HepG2 (cell line): Measurements from ENCODE around the gene DENND5B. TPM values are rescaled to one million over a fixed set of nuclear protein-coding genes. Genes with fewer than 3 reads are reported as not detected.

Source experiments
- ATAC-seq: fragments of 200-7000 bp; cut with Tn5 transposase; 3 replicates; pipeline ENCODE4 v1.9.1; 2020; ENCODE audit warnings: mild to moderate bottlenecking, moderate library complexity
- BruUV-seq: library from RNA; stranded (reverse); fragments of 400-500 nt; replicated peaks from 2 replicates; lab custom pipeline; 2021; lab: Mats Ljungman, UMichigan
- CTCF ChIA-PET: fragments of 300-600 bp; formaldehyde crosslinking; extraction: SDS; loops from one replicate; lab custom pipeline; 2021; ENCODE audit warnings: low total read pairs, inconsistent platforms, low intra/inter-chr PET ratio; lab: Yijun Ruan, JAX
- POLR2A ChIA-PET: fragments of 350-600 bp; sonication (Branson Sonifier 250); formaldehyde crosslinking; loops from one replicate; lab custom pipeline; 2020; ENCODE audit warnings: antibody characterized with exemption, inconsistent platforms; lab: Yijun Ruan, JAX
- DNase-seq: peaks from one replicate; pipeline ENCODE4 v3.0.0-alpha.2; 2015; ENCODE audit warnings: low spot score
- FAIRE-seq: peaks from 3 replicates; lab custom pipeline; 2011; peaks lifted over from hg19 to GRCh38; lab: Jason Lieb, UNC
- H2AFZ ChIP-seq: one replicate; pipeline ENCODE4 v1.6.1; 2011; ENCODE audit warnings: low read length, inconsistent platforms
- H3K27ac ChIP-seq: fragments of 300-600 bp; 3 replicates; pipeline ENCODE4 v1.8.0; 2011; ENCODE audit warnings: mixed run types, mild to moderate bottlenecking, mixed read lengths, low read length, inconsistent platforms; ENCODE audit not compliant: insufficient read depth; ENCODE audit errors: extremely low read length
- H3K27me3 ChIP-seq, 2 experiments: fragments of 200-600 bp in 1 of 2; 2 replicates in 1 of 2; 3 replicates in 1 of 2; pipeline versions ENCODE4 v1.6.0 to v1.8.0; 2011; ENCODE audit warnings: low read length in 2 of 2, mild to moderate bottlenecking in 2 of 2, moderate library complexity in 2 of 2, inconsistent platforms in 1 of 2; ENCODE audit not compliant: insufficient read depth in 2 of 2, control insufficient read depth in 1 of 2
- H3K36me3 ChIP-seq, 2 experiments: fragments of 200-600 bp in 1 of 2; replicated peaks in 1 of 2; 2 replicates in 1 of 2; 3 replicates in 1 of 2; pipeline versions ENCODE4 v1.5.1 to v1.8.0; 2011; ENCODE audit warnings: low read length in 2 of 2, inconsistent platforms in 1 of 2; ENCODE audit not compliant: insufficient read depth in 2 of 2, control insufficient read depth in 1 of 2
- H3K4me1 ChIP-seq: 2 replicates; pipeline ENCODE4 v1.5.1; 2012; ENCODE audit warnings: low read length, inconsistent platforms; ENCODE audit not compliant: insufficient read depth
- H3K4me2 ChIP-seq: 2 replicates; pipeline ENCODE4 v1.6.0; 2011; ENCODE audit warnings: low read depth, low read length, inconsistent platforms
- H3K4me3 ChIP-seq, 3 experiments: fragments of 200-600 bp in 1 of 3; sonication (generic), shearing (Covaris generic) in 1 of 3; replicated peaks in 1 of 3; 2 replicates each; pipeline ENCODE4 v1.5.1; 2011 to 2016; ENCODE audit warnings: low read length in 3 of 3, inconsistent platforms in 2 of 3, low read depth in 2 of 3, mild to moderate bottlenecking in 2 of 3, control low read depth in 1 of 3, mixed read lengths in 1 of 3; ENCODE audit not compliant: insufficient read depth in 1 of 3
- H3K79me2 ChIP-seq: one replicate; pipeline ENCODE4 v1.6.1; 2011; ENCODE audit warnings: low read length, inconsistent platforms; ENCODE audit not compliant: insufficient read depth
- H3K9ac ChIP-seq: 2 replicates; pipeline ENCODE4 v1.6.0; 2011; ENCODE audit warnings: mild to moderate bottlenecking, low read depth, low read length, inconsistent platforms; ENCODE audit not compliant: insufficient read depth
- H3K9me3 ChIP-seq: 2 replicates; pipeline ENCODE4 v1.5.1; 2012; ENCODE audit warnings: mild to moderate bottlenecking, low read length
- H4K20me1 ChIP-seq: 2 replicates; pipeline ENCODE4 v1.6.0; 2011; ENCODE audit warnings: inconsistent platforms, mild to moderate bottlenecking, low read length, moderate library complexity; ENCODE audit not compliant: insufficient read depth
- ATF2 ChIP-seq: sonication (generic); formaldehyde crosslinking; IDR thresholded peaks from 2 replicates; pipeline ENCODE4 v1.4.0; 2020; ENCODE audit warnings: missing genetic modification reagents
- HNF4G ChIP-seq, 2 experiments: sonication (generic) in 1 of 2; formaldehyde crosslinking in 1 of 2; IDR thresholded peaks; 2 replicates each; pipeline versions ENCODE4 v1.4.0 to v1.6.1; 2011 to 2020; ENCODE audit warnings: borderline replicate concordance in 2 of 2, low read depth in 2 of 2, mild to moderate bottlenecking in 2 of 2, low read length in 1 of 2, missing genetic modification reagents in 1 of 2, moderate library complexity in 1 of 2
- KDM6A ChIP-seq: IDR thresholded peaks from 2 replicates; pipeline ENCODE4 v1.6.1; 2016; ENCODE audit warnings: low read depth
- RCOR2 ChIP-seq: IDR thresholded peaks from 2 replicates; pipeline ENCODE4 v1.6.1; 2016; ENCODE audit warnings: missing biosample characterization, missing genetic modification reagents
- SKI ChIP-seq: fragments of 450-650 bp; IDR thresholded peaks from one replicate; pipeline ENCODE4 v1.6.1; 2018; ENCODE audit warnings: mild to moderate bottlenecking; ENCODE audit not compliant: partially characterized antibody
- TRIM22 ChIP-seq: fragments of 450-650 bp; IDR thresholded peaks from 2 replicates; pipeline ENCODE4 v1.6.1; 2017
- USF2 ChIP-seq, 2 experiments: sonication (generic) in 1 of 2; formaldehyde crosslinking in 1 of 2; IDR thresholded peaks; 2 replicates each; pipeline versions ENCODE4 v1.5.1 to v1.6.1; 2011 to 2020; ENCODE audit warnings: borderline replicate concordance in 1 of 2, low read depth in 1 of 2, low read length in 1 of 2, mild to moderate bottlenecking in 1 of 2, missing genetic modification reagents in 1 of 2, moderate library complexity in 1 of 2
- ZKSCAN8 ChIP-seq: IDR thresholded peaks from 2 replicates; pipeline ENCODE4 v1.6.1; 2016; ENCODE audit warnings: borderline replicate concordance, missing genetic modification reagents, missing compliant biosample characterization
- ZMYM2 ChIP-seq: sonication (generic); formaldehyde crosslinking; IDR thresholded peaks from 2 replicates; pipeline ENCODE4 v1.8.0; 2022; ENCODE audit warnings: mild to moderate bottlenecking, missing genetic modification reagents
- ZNF251 ChIP-seq: sonication (generic); formaldehyde crosslinking; IDR thresholded peaks from 2 replicates; pipeline ENCODE4 v1.9.0; 2021; ENCODE audit warnings: mild to moderate bottlenecking, missing genetic modification reagents
- ZNF281 ChIP-seq: sonication (generic); formaldehyde crosslinking; IDR thresholded peaks from 2 replicates; pipeline ENCODE4 v1.4.0; 2020; ENCODE audit warnings: missing genetic modification reagents, borderline replicate concordance
- ZNF766 ChIP-seq: sonication (generic); formaldehyde crosslinking; IDR thresholded peaks from 2 replicates; pipeline ENCODE4 v1.5.0; 2020; ENCODE audit warnings: missing genetic modification reagents, borderline replicate concordance
- WGBS: methylation state at CpG from one replicate; pipeline ENCODE4 v1.1.6; 2017; ENCODE audit warnings: low lambda C conversion rate; 5-methylcytosine and 5-hydroxymethylcytosine counted together
- in situ Hi-C: cut with HindIII; loops from 2 replicates; pipeline ENCODE4 v1.10.0; 2017; ENCODE audit warnings: low pct_unique_long_range_greater_than_20kb; ENCODE audit not compliant: extremely low pct_ligation_motif_present
- intact Hi-C: fragments of 100-400 bp; cut with micrococcal nuclease; formaldehyde crosslinking; loops from one replicate; pipeline ENCODE4 v1.10.0; 2022; ENCODE audit not compliant: unreplicated experiment
- polyA plus RNA-seq, 8 experiments: library from polyadenylated mRNA; depleted of rRNA in 3 of 8; stranded (reverse) in 7 of 8; unstranded in 1 of 8; fragments of >200 nt; fragmentation: Illumina TruSeq in 4 of 8; extraction: Trizol in 4 of 8; gene quantifications; 2 replicates each; pipeline versions ENCODE4 v1.2.1 to v1.2.3, GENCODE V29; 2011 to 2016; ENCODE audit warnings: low read depth in 4 of 8, missing spikeins in 1 of 8, mixed read lengths in 1 of 8; ENCODE audit not compliant: insufficient read depth in 1 of 8
- total RNA-seq, 5 experiments: library from RNA; depleted of rRNA; stranded (reverse); fragments of >200 nt; fragmentation: Illumina TruSeq; extraction: Trizol; gene quantifications; 2 replicates each; pipeline ENCODE4 v1.2.3, GENCODE V29; 2016; ENCODE audit warnings: low read depth in 1 of 5

Gene DENND5B
- total and polyA plus RNA-seq, 2 of the 13 experiments (the other 11 are each of a cell fraction or from before 2014, with no cell fraction given), result 14.7 to 18.7 TPM

DNA sequence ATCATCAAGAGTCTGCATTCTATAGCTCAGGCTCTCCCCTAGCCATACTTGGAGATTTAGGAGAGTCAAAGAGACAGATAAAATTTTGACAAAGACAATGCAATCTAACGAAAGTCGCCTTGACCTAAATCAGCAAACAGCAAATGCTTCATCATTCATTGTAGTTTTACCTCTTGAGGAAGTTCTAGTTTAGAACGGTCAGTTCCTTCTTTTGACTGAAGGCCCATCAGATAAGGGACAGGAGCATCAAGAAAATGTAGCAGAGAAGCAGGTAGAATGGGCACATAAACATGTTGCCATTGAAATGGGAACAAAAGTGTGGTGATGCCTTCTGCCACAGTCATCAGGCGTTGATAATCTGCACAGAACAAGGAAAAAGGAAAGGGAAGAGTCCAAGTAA is 130.9 kb downstream of the DENND5B start (continued):
- TF ChIP-seq USF2 (IDR thresholded peaks at IDR 0.05; ENCODE audit: low read depth, low read length) (no peak), USF2 (CRISPR knock-in tag; IDR thresholded peaks at IDR 0.05; ENCODE audit: borderline replicate concordance) (no peak), ZNF251 (no peak), ZKSCAN8 (CRISPR knock-in tag) (no peak)

- H3K36me3 ChIP-seq, result peaks cover 4 to 16% of the 10 kb centered on the region in 2 experiments
- intact Hi-C loops, result no loop called here
- DNase-seq, result no peak
- no peak overlapping the region for H3K9ac ChIP-seq
- H3K4me3 ChIP-seq, result no peak overlapping the region
- no peak overlapping the region for H3K27ac ChIP-seq
- H3K4me1 ChIP-seq, result no peaks in the 10 kb centered on the region
- no TSS peak for BruUV-seq
- H3K4me2 ChIP-seq, result no peak overlapping the region
- POLR2A ChIA-PET, result no interaction called here
- FAIRE-seq, result no peak
- CTCF ChIA-PET, result no interaction called here
- in situ Hi-C loops, result no loop called here
- no peak overlapping the region for H2AFZ ChIP-seq
- 96% methylated on average over 2 of the region's 2 CpGs for WGBS
- ATAC-seq, result no peak
- H3K79me2 ChIP-seq, result no peaks in the 10 kb centered on the region
- H3K27me3 ChIP-seq, result no peaks in the 10 kb centered on the region
- H4K20me1 ChIP-seq, result no peaks in the 10 kb centered on the region
- H3K9me3 ChIP-seq, result no peaks in the 10 kb centered on the region
- TF ChIP-seq ATF2 (CRISPR knock-in tag) (no peak), ZMYM2 (CRISPR knock-in tag) (no peak), SKI (no peak), ZNF281 (no peak), KDM6A (CRISPR knock-in tag) (no peak), RCOR2 (CRISPR knock-in tag) (no peak), TRIM22 (no peak), HNF4G (IDR thresholded peaks at IDR 0.05; ENCODE audit: borderline replicate concordance, low read depth, low read length) (no peak), HNF4G (CRISPR knock-in tag; IDR thresholded peaks at IDR 0.05; ENCODE audit: borderline replicate concordance, low read depth) (no peak), ZNF766 (CRISPR knock-in tag) (no peak)
These were observed 134.4 kb downstream of the DENND5B start for GRCh38 chr12:31456562-31456961.
